UCSD-AML1 (cell line): Measurements from ENCODE around the gene LRMDA.

Source experiments
- DNase-seq: peaks from one replicate; lab custom pipeline; 2025; ENCODE audit not compliant: unreplicated experiment; lab: John Stamatoyannopoulos, UW

Gene LRMDA

GRCh38 chr10:76001461-76001860 lies 570.0 kb downstream of the LRMDA start:
- DNase-seq = no peak

GRCh38 chr10:76002262-76002854 lies 570.9 kb downstream of the LRMDA start:
- DNase-seq = no peak

- DNase-seq = no peak
Measured at GRCh38 chr10:76007667-76008181, 576.3 kb downstream of the LRMDA start.

GRCh38 chr10:76009531-76009930 lies 578.1 kb downstream of the LRMDA start:
- no peak for DNase-seq

- DNase-seq = no peak
Measured at GRCh38 chr10:76010703-76011102, 579.3 kb downstream of the LRMDA start.

- DNase-seq = no peak
Measured at GRCh38 chr10:76012716-76013327, 581.4 kb downstream of the LRMDA start.

- no peak for DNase-seq
Measured at GRCh38 chr10:76015245-76015644, 583.8 kb downstream of the LRMDA start.

GRCh38 chr10:76017026-76017732 lies 585.8 kb downstream of the LRMDA start:
- DNase-seq = no peak

- no peak for DNase-seq
Measured at GRCh38 chr10:76017733-76018433, 586.5 kb downstream of the LRMDA start.

GRCh38 chr10:76020630-76021029 lies 589.2 kb downstream of the LRMDA start:
- DNase-seq = no peak

GRCh38 chr10:76021398-76021797 lies 590.0 kb downstream of the LRMDA start:
- DNase-seq = no peak

- no peak for DNase-seq
Measured at GRCh38 chr10:76022366-76022765, 590.9 kb downstream of the LRMDA start.

GRCh38 chr10:76023007-76023406 lies 591.6 kb downstream of the LRMDA start:
- DNase-seq = no peak

GRCh38 chr10:76024460-76025123 lies 593.2 kb downstream of the LRMDA start:
- DNase-seq = no peak

- DNase-seq = no peak
Measured at GRCh38 chr10:76025124-76025477, 593.7 kb downstream of the LRMDA start.

GRCh38 chr10:76026176-76026771 lies 594.9 kb downstream of the LRMDA start:
- DNase-seq = no peak

- DNase-seq = no peak
Measured at GRCh38 chr10:76026905-76027304, 595.5 kb downstream of the LRMDA start.

GRCh38 chr10:76029782-76030181 lies 598.4 kb downstream of the LRMDA start:
- DNase-seq = no peak

GRCh38 chr10:76031099-76031498 lies 599.7 kb downstream of the LRMDA start:
- no peak for DNase-seq

GRCh38 chr10:76031769-76032699 lies 600.6 kb downstream of the LRMDA start:
- DNase-seq = no peak
